GM13976 (cell line): ENCODE data around the gene FPR3.
"Not testable (repeated sequence)": the region's sequence is repeated elsewhere in the genome, so short reads cannot be mapped to it uniquely, and the experiment has no call there.

Source experiments
- DNase-seq: peaks from one replicate; pipeline ENCODE4 v3.0.0; 2012; ENCODE audit warnings: low spot score
- CTCF ChIP-seq: IDR thresholded peaks from 2 replicates; pipeline ENCODE4 v1.5.1; 2012; ENCODE audit warnings: borderline replicate concordance, mild to moderate bottlenecking; ENCODE audit not compliant: insufficient read depth; ENCODE audit errors: extremely low read depth, missing control alignments, control extremely low read depth
- in situ Hi-C: fragments of 300-500 bp; cut with MboI; formaldehyde crosslinking; loops from one replicate; pipeline ENCODE4 v1.12.0; 2022; ENCODE audit warnings: low sequenced_read_pairs, mixed read lengths, inconsistent platforms; ENCODE audit not compliant: unreplicated experiment

Gene FPR3

GRCh38 chr19:51799034-51799773 is 4.2 kb downstream of the FPR3 start:
- no peak for TF ChIP-seq CTCF
- no peak for DNase-seq
- in situ Hi-C loops: no loop called here

DNA sequence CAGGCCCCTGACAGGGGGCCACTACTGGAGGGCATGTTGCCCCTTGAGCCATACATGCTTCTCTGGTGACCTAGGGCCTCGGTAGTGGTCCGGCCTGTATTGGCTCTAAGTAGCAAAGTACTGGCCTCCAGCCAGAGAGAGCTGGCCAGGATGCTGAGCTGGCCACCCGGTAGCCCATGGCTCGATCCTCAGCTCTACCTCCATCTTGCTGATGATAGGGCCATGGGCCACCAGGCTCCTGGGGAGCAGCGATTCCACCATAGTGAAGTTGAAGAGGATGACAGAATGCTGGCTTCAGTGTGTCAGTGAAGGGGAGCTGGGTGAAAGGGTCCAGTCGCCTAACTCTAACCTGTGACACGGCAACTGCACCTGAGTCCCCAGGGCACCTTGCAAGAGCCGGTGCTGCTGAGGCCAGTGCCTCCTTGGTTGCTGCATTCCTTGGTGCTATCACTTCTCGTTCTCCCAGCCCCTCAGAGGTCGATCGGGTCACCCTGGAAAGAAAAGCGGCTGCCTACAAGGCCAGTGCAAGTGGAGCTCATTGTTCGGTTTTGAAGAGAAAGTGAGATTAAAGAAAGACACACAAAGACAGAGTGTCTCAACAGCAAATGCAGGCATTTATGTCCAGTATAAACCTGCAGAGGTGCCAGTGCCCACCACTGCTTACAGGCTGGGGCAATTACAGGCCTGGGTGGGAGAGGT is 5.0 kb downstream of the FPR3 start:
- no peak for TF ChIP-seq CTCF
- in situ Hi-C loops: no loop called here
- no peak for DNase-seq

- no peak for TF ChIP-seq CTCF
- DNase-seq: no peak
- in situ Hi-C loops: no loop called here
Measured at GRCh38 chr19:51800473-51801244, 5.7 kb downstream of the FPR3 start.

GRCh38 chr19:51802775-51803174 is 7.8 kb downstream of the FPR3 start:
- DNase-seq: no peak
- in situ Hi-C loops: no loop called here
- TF ChIP-seq CTCF: no peak

DNA sequence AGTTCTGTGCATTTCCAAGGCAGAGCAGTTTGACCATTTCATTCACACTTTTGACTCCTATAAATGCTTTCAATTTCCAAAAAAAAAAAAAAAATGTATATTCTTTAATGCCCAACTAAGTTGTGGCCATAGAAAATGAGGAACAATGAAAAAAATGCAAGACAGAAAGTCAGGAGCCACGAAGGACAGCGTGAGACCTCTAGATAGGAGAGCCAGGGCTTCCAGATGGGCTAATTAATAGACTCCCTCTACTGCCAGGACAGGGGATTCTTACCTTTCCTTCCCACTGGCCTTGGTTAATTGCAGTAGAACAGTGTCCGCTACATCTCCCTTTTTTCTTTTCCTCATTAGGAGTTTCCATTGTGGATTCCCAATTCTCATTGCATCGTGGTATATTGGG is 8.6 kb downstream of the FPR3 start:
- no peak for TF ChIP-seq CTCF
- in situ Hi-C loops: no loop called here
- no peak for DNase-seq

GRCh38 chr19:51803967-51804366 is 9.0 kb downstream of the FPR3 start:
- TF ChIP-seq CTCF: no peak
- DNase-seq: no peak
- in situ Hi-C loops: no loop called here

- DNase-seq, in situ Hi-C loops: not testable (repeated sequence)
Measured at GRCh38 chr19:51804789-51805188, 9.8 kb downstream of the FPR3 start.

GRCh38 chr19:51805396-51805795 is 10.4 kb downstream of the FPR3 start:
- DNase-seq, in situ Hi-C loops: not testable (repeated sequence)

DNA sequence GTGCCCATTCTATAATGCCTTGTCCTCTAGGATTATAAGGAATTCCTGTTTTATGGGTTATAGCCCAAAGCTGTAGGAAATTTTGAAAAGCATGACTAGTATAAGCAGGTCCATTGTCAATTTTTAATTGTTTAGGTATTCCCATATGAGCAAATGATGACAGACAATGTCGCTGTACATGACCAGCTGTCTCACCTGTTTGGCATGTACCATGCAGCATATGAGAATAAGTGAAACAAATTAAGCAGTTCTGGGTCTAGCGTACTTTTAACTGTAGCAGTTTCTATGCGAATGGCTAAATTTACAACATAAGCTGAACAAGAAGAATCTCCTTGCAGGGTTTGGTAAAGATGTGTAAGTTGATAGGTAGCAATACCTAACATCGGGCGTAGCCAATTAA is 11.6 kb downstream of the FPR3 start:
- DNase-seq, in situ Hi-C loops: not testable (repeated sequence)
